HEK293 (cell line): ENCODE results near the gene ZNF19.

Experiments
- CTCF ChIA-PET: fragments of 350-600 bp; formaldehyde crosslinking; extraction: SDS; loops from one replicate; lab custom pipeline; 2021; ENCODE audit warnings: antibody characterized with exemption; lab: Yijun Ruan, JAX
- POLR2A ChIA-PET: fragments of 300-600 bp; formaldehyde crosslinking; extraction: SDS; loops from one replicate; lab custom pipeline; 2020; ENCODE audit warnings: antibody characterized with exemption, inconsistent platforms; lab: Yijun Ruan, JAX
- H3K27ac ChIP-seq: fragments of 200-500 bp; sonication (Bioruptor generic); 2 replicates; pipeline ENCODE4 v1.5.1; 2014; ENCODE audit warnings: low read depth, low read length, control low read depth, inconsistent platforms; ENCODE audit errors: extremely low read depth
- H3K36me3 ChIP-seq, 2 experiments: fragments of 200-500 bp in 1 of 2; sonication (Bioruptor generic) in 1 of 2; 1 replicate in 1 of 2; 2 replicates in 1 of 2; pipeline ENCODE4 v1.5.1; 2014 to 2017; ENCODE audit warnings: inconsistent platforms in 2 of 2, low read length in 2 of 2; ENCODE audit not compliant: control insufficient read depth in 2 of 2, insufficient read depth in 1 of 2
- H3K4me1 ChIP-seq: fragments of 200-500 bp; sonication (Bioruptor generic); 2 replicates; pipeline ENCODE4 v1.5.1; 2014; ENCODE audit warnings: mild to moderate bottlenecking, low read length, inconsistent platforms; ENCODE audit not compliant: control insufficient read depth, insufficient read depth
- H3K4me3 ChIP-seq: 2 replicates; pipeline ENCODE4 v1.5.1; 2011; ENCODE audit warnings: low read depth, mild to moderate bottlenecking, control low read depth, low read length, moderate library complexity
- H3K9me3 ChIP-seq: fragments of 200-500 bp; sonication (Bioruptor generic); 2 replicates; pipeline ENCODE4 v1.5.1; 2014; ENCODE audit warnings: low read depth, low read length, inconsistent platforms; ENCODE audit not compliant: control insufficient read depth, insufficient read depth
- EGR2 ChIP-seq: fragments of 450-650 bp; formaldehyde crosslinking; IDR thresholded peaks from 2 replicates; pipeline ENCODE4 v1.5.1; 2016; ENCODE audit warnings: low read depth, missing biosample characterization, missing genetic modification characterization
- MZF1 ChIP-seq: fragments of 450-650 bp; formaldehyde crosslinking; IDR thresholded peaks from 2 replicates; pipeline ENCODE4 v1.5.1; 2017; ENCODE audit warnings: missing biosample characterization, missing genetic modification characterization, borderline replicate concordance
- OVOL3 ChIP-seq: fragments of 450-650 bp; formaldehyde crosslinking; IDR thresholded peaks from 2 replicates; pipeline ENCODE4 v1.5.1; 2016; ENCODE audit warnings: missing biosample characterization, missing genetic modification characterization
- PRDM1 ChIP-seq: fragments of 450-650 bp; formaldehyde crosslinking; IDR thresholded peaks from 2 replicates; pipeline ENCODE4; 2016; ENCODE audit warnings: missing biosample characterization, missing genetic modification characterization
- ZBTB20 ChIP-seq: fragments of 450-650 bp; formaldehyde crosslinking; IDR thresholded peaks from 2 replicates; pipeline ENCODE4 v1.5.1; 2016; ENCODE audit warnings: missing biosample characterization, missing genetic modification characterization
- ZFP37 ChIP-seq: fragments of 450-650 bp; formaldehyde crosslinking; IDR thresholded peaks from 2 replicates; pipeline ENCODE4 v1.5.1; 2016; ENCODE audit warnings: missing biosample characterization, missing genetic modification characterization
- ZNF121 ChIP-seq: fragments of 450-650 bp; formaldehyde crosslinking; IDR thresholded peaks from 2 replicates; pipeline ENCODE4 v1.5.1; 2016; ENCODE audit warnings: missing biosample characterization, missing genetic modification characterization
- ZNF2 ChIP-seq: fragments of 450-650 bp; formaldehyde crosslinking; IDR thresholded peaks from 2 replicates; pipeline ENCODE4 v1.5.1; 2016; ENCODE audit warnings: missing biosample characterization, missing genetic modification characterization
- ZNF211 ChIP-seq: fragments of 450-650 bp; formaldehyde crosslinking; IDR thresholded peaks from 2 replicates; pipeline ENCODE4 v1.5.1; 2016; ENCODE audit warnings: low read depth, missing biosample characterization, missing genetic modification characterization
- ZNF214 ChIP-seq: fragments of 450-650 bp; formaldehyde crosslinking; IDR thresholded peaks from 2 replicates; pipeline ENCODE4 v1.5.1; 2017; ENCODE audit warnings: missing biosample characterization, mild to moderate bottlenecking, missing genetic modification characterization, borderline replicate concordance
- ZNF544 ChIP-seq: fragments of 450-650 bp; formaldehyde crosslinking; IDR thresholded peaks from 2 replicates; pipeline ENCODE4 v1.5.0; 2017; ENCODE audit warnings: missing biosample characterization, missing genetic modification characterization
- ZNF560 ChIP-seq: fragments of 450-650 bp; formaldehyde crosslinking; IDR thresholded peaks from 2 replicates; pipeline ENCODE4 v1.5.1; 2017; ENCODE audit warnings: missing biosample characterization, missing genetic modification characterization, borderline replicate concordance
- ZNF664 ChIP-seq: fragments of 450-650 bp; formaldehyde crosslinking; IDR thresholded peaks from 2 replicates; pipeline ENCODE4 v1.5.1; 2016; ENCODE audit warnings: missing biosample characterization, missing genetic modification characterization
- ZNF707 ChIP-seq: fragments of 450-650 bp; formaldehyde crosslinking; IDR thresholded peaks from 2 replicates; pipeline ENCODE4 v1.5.1; 2016; ENCODE audit warnings: missing biosample characterization, missing genetic modification characterization
- ZNF768 ChIP-seq: fragments of 450-650 bp; formaldehyde crosslinking; IDR thresholded peaks from 2 replicates; pipeline ENCODE4 v1.5.1; 2018; ENCODE audit warnings: missing biosample characterization, mild to moderate bottlenecking, missing genetic modification characterization
- ZNF843 ChIP-seq: fragments of 450-650 bp; formaldehyde crosslinking; IDR thresholded peaks from 2 replicates; pipeline ENCODE4 v1.5.1; 2016; ENCODE audit warnings: missing biosample characterization, missing genetic modification characterization
- TF ChIP-seq, protein P1 (sequence below): fragments of 450-650 bp; formaldehyde crosslinking; IDR thresholded peaks from 2 replicates; pipeline ENCODE4 v1.5.1; 2016; ENCODE audit warnings: missing biosample characterization, missing genetic modification characterization, low read depth
- TF ChIP-seq, protein P2 (sequence below): fragments of 450-650 bp; formaldehyde crosslinking; optimal IDR thresholded peaks from 2 replicates; pipeline ENCODE3; 2016; ENCODE audit warnings: missing biosample characterization, mild to moderate bottlenecking, missing genetic modification characterization
- TF ChIP-seq, protein P3 (sequence below): fragments of 450-650 bp; formaldehyde crosslinking; IDR thresholded peaks from 2 replicates; pipeline ENCODE4 v1.5.1; 2016; ENCODE audit warnings: missing biosample characterization, missing genetic modification characterization, borderline replicate concordance
- TF ChIP-seq, protein P4 (sequence below): fragments of 450-650 bp; formaldehyde crosslinking; IDR thresholded peaks from 2 replicates; pipeline ENCODE4 v1.5.1; 2016; ENCODE audit warnings: missing biosample characterization, missing genetic modification characterization
- TF ChIP-seq, protein P5 (sequence below): fragments of 450-650 bp; formaldehyde crosslinking; IDR thresholded peaks from 2 replicates; pipeline ENCODE4 v1.5.1; 2016; ENCODE audit warnings: missing biosample characterization, missing genetic modification characterization
- TF ChIP-seq, protein P6 (sequence below): fragments of 450-650 bp; IDR thresholded peaks from 2 replicates; pipeline ENCODE4 v1.5.1; 2018; ENCODE audit warnings: missing biosample characterization, missing genetic modification characterization

ZNF19 gene

DNA sequence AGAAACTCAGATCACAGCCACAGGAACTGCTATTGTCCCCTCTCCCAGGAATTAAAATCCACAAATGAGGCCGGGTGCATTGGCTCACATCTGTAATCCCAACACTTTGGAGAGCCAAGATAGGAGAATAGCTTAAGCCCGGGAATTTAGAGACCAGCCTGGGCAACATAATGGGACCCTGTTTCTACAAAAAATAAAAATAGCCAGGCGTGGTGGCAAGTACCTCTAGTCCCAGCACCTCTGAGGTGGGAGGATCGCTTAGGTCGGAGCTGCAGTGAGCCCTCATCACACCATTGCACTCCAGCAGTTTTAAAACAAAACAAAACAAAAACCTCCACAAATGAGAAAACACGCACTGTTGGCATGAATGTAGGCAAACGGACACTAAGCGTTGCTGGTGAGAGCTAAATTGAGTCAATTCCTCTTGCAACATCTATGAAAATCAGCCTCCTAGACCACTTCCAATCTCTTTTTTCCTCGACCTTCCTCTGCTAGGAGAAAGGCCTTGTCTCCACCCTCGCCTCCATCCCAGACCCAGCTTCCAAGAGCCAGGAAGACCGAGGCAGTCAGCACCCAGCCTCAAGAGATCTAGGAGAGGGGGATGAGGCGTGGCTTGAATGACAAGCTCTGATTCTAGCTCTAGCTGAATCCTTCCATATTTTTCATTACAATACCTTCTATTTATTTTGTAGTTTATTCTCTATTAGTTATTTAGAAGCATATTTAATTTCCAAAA, 62.1 kb downstream of the ZNF19 start (continued):
- TF ChIP-seq MZF1 (tag by site-specific recombination) (0 out of 2 replicates have a peak, but pooled peaks have one; percentile 53), ZNF664 (0 out of 2 replicates have a peak, but pooled peaks have one; percentile 11), ZNF121 (no peak), PRDM1 (tag by site-specific recombination) (peak; percentile 39; the same call in 1 of the 2 replicates), OVOL3 (tag by site-specific recombination) (no peak), ZFP37 (tag by site-specific recombination) (no peak), ZNF2 (tag by site-specific recombination) (no peak), ZBTB20 (tag by site-specific recombination) (peak; percentile 98), ZNF843 (tag by site-specific recombination) (no peak), ZNF768 (0 out of 2 replicates have a peak, but pooled peaks have one; percentile 19), ZNF707 (tag by site-specific recombination) (no peak), ZNF214 (tag by site-specific recombination) (no peak), ZNF211 (tag by site-specific recombination) (no peak)
- TF ChIP-seq, protein P1, sequence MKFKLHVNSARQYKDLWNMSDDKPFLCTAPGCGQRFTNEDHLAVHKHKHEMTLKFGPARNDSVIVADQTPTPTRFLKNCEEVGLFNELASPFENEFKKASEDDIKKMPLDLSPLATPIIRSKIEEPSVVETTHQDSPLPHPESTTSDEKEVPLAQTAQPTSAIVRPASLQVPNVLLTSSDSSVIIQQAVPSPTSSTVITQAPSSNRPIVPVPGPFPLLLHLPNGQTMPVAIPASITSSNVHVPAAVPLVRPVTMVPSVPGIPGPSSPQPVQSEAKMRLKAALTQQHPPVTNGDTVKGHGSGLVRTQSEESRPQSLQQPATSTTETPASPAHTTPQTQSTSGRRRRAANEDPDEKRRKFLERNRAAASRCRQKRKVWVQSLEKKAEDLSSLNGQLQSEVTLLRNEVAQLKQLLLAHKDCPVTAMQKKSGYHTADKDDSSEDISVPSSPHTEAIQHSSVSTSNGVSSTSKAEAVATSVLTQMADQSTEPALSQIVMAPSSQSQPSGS (tag by site-specific recombination), result no peak
- TF ChIP-seq, protein P2, sequence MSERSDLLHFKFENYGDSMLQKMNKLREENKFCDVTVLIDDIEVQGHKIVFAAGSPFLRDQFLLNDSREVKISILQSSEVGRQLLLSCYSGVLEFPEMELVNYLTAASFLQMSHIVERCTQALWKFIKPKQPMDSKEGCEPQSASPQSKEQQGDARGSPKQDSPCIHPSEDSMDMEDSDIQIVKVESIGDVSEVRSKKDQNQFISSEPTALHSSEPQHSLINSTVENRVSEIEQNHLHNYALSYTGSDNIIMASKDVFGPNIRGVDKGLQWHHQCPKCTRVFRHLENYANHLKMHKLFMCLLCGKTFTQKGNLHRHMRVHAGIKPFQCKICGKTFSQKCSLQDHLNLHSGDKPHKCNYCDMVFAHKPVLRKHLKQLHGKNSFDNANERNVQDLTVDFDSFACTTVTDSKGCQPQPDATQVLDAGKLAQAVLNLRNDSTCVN (tag by site-specific recombination), result no peak
- TF ChIP-seq, protein P3, sequence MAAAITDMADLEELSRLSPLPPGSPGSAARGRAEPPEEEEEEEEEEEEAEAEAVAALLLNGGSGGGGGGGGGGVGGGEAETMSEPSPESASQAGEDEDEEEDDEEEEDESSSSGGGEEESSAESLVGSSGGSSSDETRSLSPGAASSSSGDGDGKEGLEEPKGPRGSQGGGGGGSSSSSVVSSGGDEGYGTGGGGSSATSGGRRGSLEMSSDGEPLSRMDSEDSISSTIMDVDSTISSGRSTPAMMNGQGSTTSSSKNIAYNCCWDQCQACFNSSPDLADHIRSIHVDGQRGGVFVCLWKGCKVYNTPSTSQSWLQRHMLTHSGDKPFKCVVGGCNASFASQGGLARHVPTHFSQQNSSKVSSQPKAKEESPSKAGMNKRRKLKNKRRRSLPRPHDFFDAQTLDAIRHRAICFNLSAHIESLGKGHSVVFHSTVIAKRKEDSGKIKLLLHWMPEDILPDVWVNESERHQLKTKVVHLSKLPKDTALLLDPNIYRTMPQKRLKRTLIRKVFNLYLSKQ, result no peak

DNA sequence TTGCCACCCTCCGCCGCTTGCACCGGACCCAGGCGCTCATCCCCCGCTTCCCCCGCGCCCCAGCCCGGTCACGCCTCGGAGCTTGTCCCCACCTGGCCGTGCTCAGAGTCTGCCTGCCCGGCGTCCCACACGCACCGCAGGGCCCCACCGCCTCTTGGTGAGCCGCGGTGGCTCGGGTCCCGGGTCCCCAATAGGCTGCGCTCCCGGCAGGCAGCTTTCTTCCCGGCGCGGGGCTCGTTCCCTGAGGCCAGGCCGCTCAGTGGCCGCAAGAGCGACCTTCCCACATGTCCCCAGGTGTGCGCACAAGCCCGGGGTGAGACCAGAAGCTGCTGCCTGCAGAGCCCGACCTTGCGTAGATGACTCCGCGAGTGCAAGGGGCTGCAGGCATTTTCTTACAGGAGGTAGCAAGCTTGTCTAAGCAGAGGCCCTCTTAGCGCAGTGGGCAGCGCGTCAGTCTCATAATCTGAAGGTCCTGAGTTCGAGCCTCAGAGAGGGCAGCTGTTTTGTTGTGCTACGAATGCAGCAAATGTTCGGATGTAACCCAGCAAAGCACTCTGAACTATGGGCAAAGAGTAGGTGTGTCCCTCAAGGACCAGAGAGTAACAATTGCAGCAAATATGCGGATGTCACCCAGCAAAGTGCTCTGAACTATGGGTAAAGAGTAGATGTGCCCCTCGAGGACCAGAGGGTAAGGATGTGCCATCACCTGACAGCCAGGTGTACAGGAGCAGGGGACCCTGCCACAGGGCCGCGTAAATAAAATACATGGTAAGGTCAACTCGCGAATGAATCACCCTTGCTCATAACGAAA, 62.9 kb downstream of the ZNF19 start:
- Histone ChIP-seq H3K4me1 (no peaks in the 10 kb centered on the region), H3K9me3 (no peaks in the 10 kb centered on the region), H3K4me3 (peak overlapping the region; percentile 59), H3K27ac (peak overlapping the region; percentile 27; the same call in 1 of the 2 replicates), H3K36me3 (no peaks in the 10 kb centered on the region)
- ChIA-PET POLR2A (interaction anchor here (0.6 to 1.8 kb wide), 4 partner anchors 36 to 667 kb away, joined by 3 to 8 read pairs (median 6); partner anchors contain the start of genes DHX38, TXNL4B and ZNF23), CTCF (interaction anchor here (0.6 to 11.6 kb wide), 8 partner anchors 14 to 481 kb away, joined by 3 to 77 read pairs (median 4); no protein-coding TSS in a partner anchor)
- TF ChIP-seq ZNF560, result no peak
- TF ChIP-seq, protein P4, sequence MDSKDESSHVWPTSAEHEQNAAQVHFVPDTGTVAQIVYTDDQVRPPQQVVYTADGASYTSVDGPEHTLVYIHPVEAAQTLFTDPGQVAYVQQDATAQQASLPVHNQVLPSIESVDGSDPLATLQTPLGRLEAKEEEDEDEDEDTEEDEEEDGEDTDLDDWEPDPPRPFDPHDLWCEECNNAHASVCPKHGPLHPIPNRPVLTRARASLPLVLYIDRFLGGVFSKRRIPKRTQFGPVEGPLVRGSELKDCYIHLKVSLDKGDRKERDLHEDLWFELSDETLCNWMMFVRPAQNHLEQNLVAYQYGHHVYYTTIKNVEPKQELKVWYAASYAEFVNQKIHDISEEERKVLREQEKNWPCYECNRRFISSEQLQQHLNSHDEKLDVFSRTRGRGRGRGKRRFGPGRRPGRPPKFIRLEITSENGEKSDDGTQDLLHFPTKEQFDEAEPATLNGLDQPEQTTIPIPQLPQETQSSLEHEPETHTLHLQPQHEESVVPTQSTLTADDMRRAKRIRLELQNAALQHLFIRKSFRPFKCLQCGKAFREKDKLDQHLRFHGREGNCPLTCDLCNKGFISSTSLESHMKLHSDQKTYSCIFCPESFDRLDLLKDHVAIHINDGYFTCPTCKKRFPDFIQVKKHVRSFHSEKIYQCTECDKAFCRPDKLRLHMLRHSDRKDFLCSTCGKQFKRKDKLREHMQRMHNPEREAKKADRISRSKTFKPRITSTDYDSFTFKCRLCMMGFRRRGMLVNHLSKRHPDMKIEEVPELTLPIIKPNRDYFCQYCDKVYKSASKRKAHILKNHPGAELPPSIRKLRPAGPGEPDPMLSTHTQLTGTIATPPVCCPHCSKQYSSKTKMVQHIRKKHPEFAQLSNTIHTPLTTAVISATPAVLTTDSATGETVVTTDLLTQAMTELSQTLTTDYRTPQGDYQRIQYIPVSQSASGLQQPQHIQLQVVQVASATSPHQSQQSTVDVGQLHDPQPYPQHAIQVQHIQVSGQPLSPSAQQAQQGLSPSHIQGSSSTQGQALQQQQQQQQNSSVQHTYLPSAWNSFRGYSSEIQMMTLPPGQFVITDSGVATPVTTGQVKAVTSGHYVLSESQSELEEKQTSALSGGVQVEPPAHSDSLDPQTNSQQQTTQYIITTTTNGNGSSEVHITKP (tag by site-specific recombination), result peak; percentile 98
- TF ChIP-seq ZNF544, result no peak
- TF ChIP-seq, protein P5, sequence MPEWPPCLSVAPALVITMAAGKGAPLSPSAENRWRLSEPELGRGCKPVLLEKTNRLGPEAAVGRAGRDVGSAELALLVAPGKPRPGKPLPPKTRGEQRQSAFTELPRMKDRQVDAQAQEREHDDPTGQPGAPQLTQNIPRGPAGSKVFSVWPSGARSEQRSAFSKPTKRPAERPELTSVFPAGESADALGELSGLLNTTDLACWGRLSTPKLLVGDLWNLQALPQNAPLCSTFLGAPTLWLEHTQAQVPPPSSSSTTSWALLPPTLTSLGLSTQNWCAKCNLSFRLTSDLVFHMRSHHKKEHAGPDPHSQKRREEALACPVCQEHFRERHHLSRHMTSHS, result no peak
- TF ChIP-seq, protein P6, sequence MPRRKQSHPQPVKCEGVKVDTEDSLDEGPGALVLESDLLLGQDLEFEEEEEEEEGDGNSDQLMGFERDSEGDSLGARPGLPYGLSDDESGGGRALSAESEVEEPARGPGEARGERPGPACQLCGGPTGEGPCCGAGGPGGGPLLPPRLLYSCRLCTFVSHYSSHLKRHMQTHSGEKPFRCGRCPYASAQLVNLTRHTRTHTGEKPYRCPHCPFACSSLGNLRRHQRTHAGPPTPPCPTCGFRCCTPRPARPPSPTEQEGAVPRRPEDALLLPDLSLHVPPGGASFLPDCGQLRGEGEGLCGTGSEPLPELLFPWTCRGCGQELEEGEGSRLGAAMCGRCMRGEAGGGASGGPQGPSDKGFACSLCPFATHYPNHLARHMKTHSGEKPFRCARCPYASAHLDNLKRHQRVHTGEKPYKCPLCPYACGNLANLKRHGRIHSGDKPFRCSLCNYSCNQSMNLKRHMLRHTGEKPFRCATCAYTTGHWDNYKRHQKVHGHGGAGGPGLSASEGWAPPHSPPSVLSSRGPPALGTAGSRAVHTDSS (tag by site-specific recombination), result peak; percentile 68
- peak; percentile 41; the same call in 1 of the 2 replicates for TF ChIP-seq EGR2 (tag by site-specific recombination)
